Liver (tissue), 3 donors: ENCODE measurements around the gene IFT20.

Experiments
- ATF3 ChIP-seq: IDR thresholded peaks from 2 replicates; pipeline ENCODE4 v1.6.1; 2016; ENCODE audit warnings: antibody characterized with exemption
- CTCF ChIP-seq: fragments of 150-350 bp; IDR thresholded peaks from 2 replicates; pipeline ENCODE4 v1.5.1; 2017; ENCODE audit warnings: improper control_type of control experiment, low read depth, low read length; ENCODE audit not compliant: missing input control
- RXRA ChIP-seq, 2 donors: IDR thresholded peaks; 2 replicates each; pipeline ENCODE4 v1.6.1; 2017 to 2018; ENCODE audit warnings: antibody characterized with exemption in 2 of 2, mild to moderate bottlenecking in 1 of 2
- SP1 ChIP-seq: IDR thresholded peaks from 2 replicates; pipeline ENCODE4 v1.6.1; 2018; ENCODE audit warnings: antibody characterized with exemption, mild to moderate bottlenecking
- YY1 ChIP-seq: IDR thresholded peaks from 2 replicates; pipeline ENCODE4 v1.6.1; 2016; ENCODE audit warnings: antibody characterized with exemption, mild to moderate bottlenecking
- donor health status: healthy.
- donor health status: healthy.

GRCh38 chr17:28291780-28292330, 43.4 kb downstream of the IFT20 start:
- TF ChIP-seq CTCF (no peak), YY1 (no peak), ATF3 (no peak), RXRA (IDR thresholded peaks at IDR 0.05) (no peak), SP1 (no peak)
